H1 (cell line): Measurements from ENCODE around the gene SGCE.

Source experiments
- GABPA ChIP-seq: IDR thresholded peaks from 2 replicates; pipeline ENCODE4 v1.6.1; 2011; ENCODE audit warnings: mild to moderate bottlenecking, low read length, moderate library complexity, borderline replicate concordance; ENCODE audit not compliant: insufficient read depth
- POLR2A ChIP-seq, 2 experiments: IDR thresholded peaks; 1 replicate in 1 of 2; 2 replicates in 1 of 2; pipeline ENCODE4 v1.6.1; 2011; ENCODE audit warnings: low read depth in 2 of 2, low read length in 2 of 2, mild to moderate bottlenecking in 2 of 2; ENCODE audit errors: control extremely low read depth in 1 of 2
- RFX5 ChIP-seq: IDR thresholded peaks from 2 replicates; pipeline ENCODE4 v1.6.1; 2011; ENCODE audit warnings: low read depth, low read length, improper control_type of control experiment, borderline replicate concordance
- SUZ12 ChIP-seq: fragments of 200-600 bp; sonication (generic); IDR thresholded peaks from 2 replicates; pipeline ENCODE4 v1.6.1; 2012; ENCODE audit warnings: mild to moderate bottlenecking, inconsistent platforms, low read length, moderate library complexity, mixed read lengths
- TF ChIP-seq, protein P1 (sequence below): IDR thresholded peaks from 2 replicates; pipeline ENCODE4 v1.6.1; 2011; ENCODE audit warnings: low read length, improper control_type of control experiment
- TF ChIP-seq, protein P2 (sequence below), 3 experiments: IDR thresholded peaks; 1 replicate in 2 of 3; 2 replicates in 1 of 3; pipeline versions ENCODE4 v1.5.1 to v1.6.1; 2011; ENCODE audit warnings: low read length in 3 of 3, mild to moderate bottlenecking in 3 of 3, inconsistent platforms in 2 of 3, low read depth in 1 of 3, moderate library complexity in 1 of 3; ENCODE audit not compliant: insufficient read depth in 1 of 3; ENCODE audit errors: control extremely low read depth in 1 of 3

GRCh38 chr7:94656658-94656924, 658 bp upstream of the SGCE start:
- TF ChIP-seq, protein P1, sequence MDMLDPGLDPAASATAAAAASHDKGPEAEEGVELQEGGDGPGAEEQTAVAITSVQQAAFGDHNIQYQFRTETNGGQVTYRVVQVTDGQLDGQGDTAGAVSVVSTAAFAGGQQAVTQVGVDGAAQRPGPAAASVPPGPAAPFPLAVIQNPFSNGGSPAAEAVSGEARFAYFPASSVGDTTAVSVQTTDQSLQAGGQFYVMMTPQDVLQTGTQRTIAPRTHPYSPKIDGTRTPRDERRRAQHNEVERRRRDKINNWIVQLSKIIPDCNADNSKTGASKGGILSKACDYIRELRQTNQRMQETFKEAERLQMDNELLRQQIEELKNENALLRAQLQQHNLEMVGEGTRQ, result no peak
- TF ChIP-seq GABPA, result no peak
- TF ChIP-seq, protein P2, sequence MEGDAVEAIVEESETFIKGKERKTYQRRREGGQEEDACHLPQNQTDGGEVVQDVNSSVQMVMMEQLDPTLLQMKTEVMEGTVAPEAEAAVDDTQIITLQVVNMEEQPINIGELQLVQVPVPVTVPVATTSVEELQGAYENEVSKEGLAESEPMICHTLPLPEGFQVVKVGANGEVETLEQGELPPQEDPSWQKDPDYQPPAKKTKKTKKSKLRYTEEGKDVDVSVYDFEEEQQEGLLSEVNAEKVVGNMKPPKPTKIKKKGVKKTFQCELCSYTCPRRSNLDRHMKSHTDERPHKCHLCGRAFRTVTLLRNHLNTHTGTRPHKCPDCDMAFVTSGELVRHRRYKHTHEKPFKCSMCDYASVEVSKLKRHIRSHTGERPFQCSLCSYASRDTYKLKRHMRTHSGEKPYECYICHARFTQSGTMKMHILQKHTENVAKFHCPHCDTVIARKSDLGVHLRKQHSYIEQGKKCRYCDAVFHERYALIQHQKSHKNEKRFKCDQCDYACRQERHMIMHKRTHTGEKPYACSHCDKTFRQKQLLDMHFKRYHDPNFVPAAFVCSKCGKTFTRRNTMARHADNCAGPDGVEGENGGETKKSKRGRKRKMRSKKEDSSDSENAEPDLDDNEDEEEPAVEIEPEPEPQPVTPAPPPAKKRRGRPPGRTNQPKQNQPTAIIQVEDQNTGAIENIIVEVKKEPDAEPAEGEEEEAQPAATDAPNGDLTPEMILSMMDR (IDR thresholded peaks at IDR 0.05; ENCODE audit: control extremely low read depth in 1 of 3, insufficient read depth in 1 of 3, low read depth in 1 of 3, low read length in 3 of 3), result no peak
- no peak for TF ChIP-seq SUZ12
- no peak for TF ChIP-seq RFX5
- TF ChIP-seq POLR2A (IDR thresholded peaks at IDR 0.05; ENCODE audit: control extremely low read depth in 1 of 2, low read depth in 2 of 2, low read length in 2 of 2), result no peak
